Activated CD4-positive, alpha-beta T cell treated with anti-CD3 and anti-CD28 coated beads, Interleukin-2, amount 50 U/mL, for 48 hours (primary cell): ENCODE data around the gene SYPL2.
"Not testable (repeated sequence)": the region's sequence is repeated elsewhere in the genome, so short reads cannot be mapped to it uniquely, and the experiment has no call there.

Experiments
- DNase-seq, 2 experiments: peaks; one replicate each; pipeline ENCODE4 v3.0.0-alpha.2; 2020

SYPL2 gene

GRCh38 chr1:109466452-109467300 lies at the start of gene SYPL2:
Gene SYPL2, plus strand, starts transcription at chr1:109466546. Its CDS starts 298 bp downstream, at chr1:109466844.
- peak in 1 of 2 experiments; percentile 15 for DNase-seq

GRCh38 chr1:109423498-109423897 lies 42.8 kb upstream of the SYPL2 start:
- DNase-seq, result no peak

GRCh38 chr1:109425391-109426280 lies 40.7 kb upstream of the SYPL2 start:
- peak; percentile 65 to 71 for DNase-seq

- peak; percentile 94 to 96 for DNase-seq
These were observed 39.8 kb upstream of the SYPL2 start, which contains the start of gene PSMA5 for GRCh38 chr1:109426281-109427170. Gene PSMA5, minus strand, starts transcription at chr1:109426448. Its CDS starts 118 bp downstream, at chr1:109426330.

- no peak for DNase-seq
These were observed 39.2 kb upstream of the SYPL2 start for GRCh38 chr1:109427171-109427467.

- no peak for DNase-seq
These were observed 34.0 kb upstream of the SYPL2 start for GRCh38 chr1:109432336-109432735.

- no peak for DNase-seq
These were observed 33.0 kb upstream of the SYPL2 start for GRCh38 chr1:109433322-109433721.

GRCh38 chr1:109434484-109434883 lies 31.9 kb upstream of the SYPL2 start:
- DNase-seq, result no peak

GRCh38 chr1:109438798-109439297 lies 27.5 kb upstream of the SYPL2 start:
- DNase-seq, result no peak

- no peak for DNase-seq
These were observed 25.3 kb upstream of the SYPL2 start for GRCh38 chr1:109441069-109441468.

GRCh38 chr1:109443476-109443875 lies 22.9 kb upstream of the SYPL2 start:
- no peak for DNase-seq

- DNase-seq, result no peak
These were observed 22.0 kb upstream of the SYPL2 start for GRCh38 chr1:109444346-109444745.

GRCh38 chr1:109445949-109446695 lies 20.2 kb upstream of the SYPL2 start:
- not testable (repeated sequence) for DNase-seq

GRCh38 chr1:109447524-109447923 lies 18.8 kb upstream of the SYPL2 start:
- DNase-seq, result no peak

GRCh38 chr1:109454497-109455133 lies 11.7 kb upstream of the SYPL2 start:
- no peak for DNase-seq

- DNase-seq, result no peak
These were observed 8.5 kb upstream of the SYPL2 start for GRCh38 chr1:109457819-109458218.

GRCh38 chr1:109466125-109466451 lies 258 bp upstream of the SYPL2 start:
- DNase-seq, result no peak

- no peak for DNase-seq
These were observed 993 bp downstream of the SYPL2 start for GRCh38 chr1:109467301-109467777.

GRCh38 chr1:109468061-109468460 lies 1.7 kb downstream of the SYPL2 start:
- no peak for DNase-seq

- no peak for DNase-seq
These were observed 2.6 kb downstream of the SYPL2 start for GRCh38 chr1:109468903-109469302.

- no peak for DNase-seq
These were observed 3.9 kb downstream of the SYPL2 start for GRCh38 chr1:109470245-109470644.
